SK-N-SH (cell line): ENCODE results near the gene METTL24. TPM values are rescaled to one million over a fixed set of nuclear protein-coding genes. Genes with fewer than 3 reads are reported as not detected.

Experiments
- CTCF ChIA-PET: fragments of 300-600, 350-600 bp; formaldehyde crosslinking; extraction: SDS; loops from one replicate; lab custom pipeline; 2021; lab: Yijun Ruan, JAX
- POLR2A ChIA-PET: fragments of 350-600 bp; sonication (Branson Sonifier 250); formaldehyde crosslinking; extraction: SDS; loops from one replicate; lab custom pipeline; 2020; ENCODE audit warnings: antibody characterized with exemption, inconsistent platforms; lab: Yijun Ruan, JAX
- DNase-seq: peaks from one replicate; pipeline ENCODE4 v3.0.0; 2012
- H2AFZ ChIP-seq: fragments of 200-600 bp; sonication (generic); 2 replicates; pipeline ENCODE4 v1.8.1; 2016; ENCODE audit warnings: antibody characterized with exemption, mild to moderate bottlenecking, low read depth
- H3F3A ChIP-seq: fragments of 200-600 bp; sonication (generic); replicated peaks from 2 replicates; pipeline ENCODE3; 2016; ENCODE audit warnings: antibody characterized with exemption, mild to moderate bottlenecking; ENCODE audit not compliant: insufficient read depth
- H3K27ac ChIP-seq, 2 experiments: fragments of 200-500 bp in 1 of 2; fragments of 200-600 bp in 1 of 2; sonication (Bioruptor generic) in 1 of 2; sonication (generic), shearing (Covaris generic) in 1 of 2; 2 replicates each; pipeline versions ENCODE4 v1.5.1 to v1.6.1; 2014 to 2016; ENCODE audit warnings: low read depth in 2 of 2, inconsistent platforms in 1 of 2, low read length in 1 of 2, mild to moderate bottlenecking in 1 of 2, mixed read lengths in 1 of 2
- H3K27me3 ChIP-seq: fragments of 200-600 bp; sonication (generic), shearing (Covaris generic); 2 replicates; pipeline ENCODE4 v1.6.1; 2016; ENCODE audit warnings: mixed run types; ENCODE audit not compliant: insufficient read depth
- H3K36me3 ChIP-seq, 2 experiments: fragments of 200-500 bp in 1 of 2; fragments of 200-600 bp in 1 of 2; sonication (Bioruptor generic) in 1 of 2; sonication (generic) in 1 of 2; replicated peaks in 1 of 2; 2 replicates each; pipeline versions ENCODE3 to v1.5.1; 2014 to 2016; ENCODE audit warnings: low read length in 1 of 2, mild to moderate bottlenecking in 1 of 2; ENCODE audit not compliant: insufficient read depth in 2 of 2, control insufficient read depth in 1 of 2
- H3K4me1 ChIP-seq, 2 experiments: fragments of 200-500 bp in 1 of 2; fragments of 200-600 bp in 1 of 2; sonication (Bioruptor generic) in 1 of 2; sonication (generic), shearing (Covaris generic) in 1 of 2; 2 replicates each; pipeline versions ENCODE4 v1.5.1 to v1.6.1; 2014 to 2016; ENCODE audit warnings: low read depth in 1 of 2, low read length in 1 of 2, mixed run types in 1 of 2; ENCODE audit not compliant: insufficient read depth in 2 of 2, control insufficient read depth in 1 of 2
- H3K4me2 ChIP-seq: fragments of 200-600 bp; sonication (generic), shearing (Covaris generic); 2 replicates; pipeline ENCODE4 v1.6.1; 2017; ENCODE audit warnings: mixed run types
- H3K4me3 ChIP-seq, 2 experiments: fragments of 200-500 bp in 1 of 2; fragments of 200-600 bp in 1 of 2; sonication (Bioruptor generic) in 1 of 2; sonication (generic), shearing (Covaris generic) in 1 of 2; 2 replicates each; pipeline versions ENCODE4 v1.5.1 to v1.8.1; 2014 to 2016; ENCODE audit warnings: low read depth in 2 of 2, inconsistent platforms in 1 of 2, low read length in 1 of 2, mild to moderate bottlenecking in 1 of 2, mixed read lengths in 1 of 2, moderate library complexity in 1 of 2
- H3K79me2 ChIP-seq: fragments of 200-600 bp; sonication (generic); 2 replicates; pipeline ENCODE4 v1.8.1; 2017; ENCODE audit warnings: mild to moderate bottlenecking; ENCODE audit not compliant: insufficient read depth
- H3K9ac ChIP-seq: fragments of 200-600 bp; sonication (generic); 2 replicates; pipeline ENCODE4 v1.6.1; 2017; ENCODE audit warnings: mixed run types
- H3K9me2 ChIP-seq: fragments of 200-600 bp; sonication (generic); 2 replicates; pipeline ENCODE4 v1.6.1; 2017; ENCODE audit warnings: mixed run types
- H3K9me3 ChIP-seq: fragments of 200-600 bp; sonication (generic); 2 replicates; pipeline ENCODE4 v1.6.1; 2017; ENCODE audit warnings: mixed run types, mild to moderate bottlenecking, moderate library complexity
- H4K20me1 ChIP-seq: fragments of 200-600 bp; sonication (generic); 2 replicates; pipeline ENCODE4 v1.6.1; 2017; ENCODE audit warnings: mild to moderate bottlenecking, mixed run types; ENCODE audit not compliant: insufficient read depth
- CHD2 ChIP-seq: fragments of 150-350 bp; IDR thresholded peaks from 2 replicates; pipeline ENCODE4 v1.6.1; 2018; ENCODE audit warnings: low read length; ENCODE audit not compliant: partially characterized antibody
- CTCF ChIP-seq: fragments of 200-600 bp; sonication (generic); IDR thresholded peaks from 2 replicates; pipeline ENCODE4 v1.6.1; 2017; ENCODE audit warnings: antibody characterized with exemption, mild to moderate bottlenecking, moderate library complexity
- ELF1 ChIP-seq: IDR thresholded peaks from 2 replicates; pipeline ENCODE4 v1.4.0; 2012
- FOSL2 ChIP-seq: IDR thresholded peaks from 2 replicates; pipeline ENCODE4 v1.4.0; 2012; ENCODE audit warnings: low read depth, mild to moderate bottlenecking, moderate library complexity, borderline replicate concordance
- GABPA ChIP-seq: IDR thresholded peaks from 2 replicates; pipeline ENCODE4 v1.4.0; 2012; ENCODE audit warnings: low read depth, mild to moderate bottlenecking
- GATA2 ChIP-seq: sonication (generic); formaldehyde crosslinking; IDR thresholded peaks from 2 replicates; pipeline ENCODE4 v1.5.0; 2020; ENCODE audit warnings: mild to moderate bottlenecking, missing genetic modification reagents
- MEF2A ChIP-seq: IDR thresholded peaks from 2 replicates; pipeline ENCODE4 v1.4.0; 2012; ENCODE audit warnings: low read depth, borderline replicate concordance
- MXI1 ChIP-seq: IDR thresholded peaks from 2 replicates; pipeline ENCODE4 v1.6.1; 2012; ENCODE audit warnings: mild to moderate bottlenecking, low read depth, low read length, improper control_type of control experiment
- RAD21 ChIP-seq: IDR thresholded peaks from 2 replicates; pipeline ENCODE4 v1.6.1; 2012; ENCODE audit warnings: mild to moderate bottlenecking, low read length
- REST ChIP-seq: IDR thresholded peaks from 2 replicates; pipeline ENCODE4 v1.6.1; 2012; ENCODE audit warnings: mild to moderate bottlenecking, low read depth, low read length, moderate library complexity
- SMC3 ChIP-seq: IDR thresholded peaks from 2 replicates; pipeline ENCODE4 v1.6.1; 2012; ENCODE audit warnings: low read depth, low read length, improper control_type of control experiment
- TAF1 ChIP-seq: IDR thresholded peaks from 2 replicates; pipeline ENCODE4 v1.6.1; 2012; ENCODE audit warnings: low read depth, mild to moderate bottlenecking, low read length, moderate library complexity, borderline replicate concordance
- YY1 ChIP-seq: IDR thresholded peaks from 2 replicates; pipeline ENCODE4 v1.4.0; 2012; ENCODE audit warnings: low read depth, mild to moderate bottlenecking
- WGBS: methylation state at CpG from one replicate; pipeline ENCODE4 v1.1.6; 2017; ENCODE audit warnings: low lambda C conversion rate; 5-methylcytosine and 5-hydroxymethylcytosine counted together
- polyA plus RNA-seq, 3 experiments: library from polyadenylated mRNA; depleted of rRNA; stranded (reverse); fragments of >200 nt; gene quantifications; 2 replicates each; pipeline ENCODE4 v1.2.3, GENCODE V29; 2012
- TF ChIP-seq, protein P1 (sequence below): IDR thresholded peaks from 2 replicates; pipeline ENCODE4; 2012
- TF ChIP-seq, protein P2 (sequence below): IDR thresholded peaks from 2 replicates; pipeline ENCODE4 v1.4.0; 2012; ENCODE audit warnings: low read depth, borderline replicate concordance

The METTL24 gene
- polyA plus RNA-seq, 1 of the 3 experiments (the other 2 are of a cell fraction): not detected

- POLR2A ChIA-PET: no interaction called here
Measured at GRCh38 chr6:110341663-110342596, 16.2 kb downstream of the METTL24 start.

DNA sequence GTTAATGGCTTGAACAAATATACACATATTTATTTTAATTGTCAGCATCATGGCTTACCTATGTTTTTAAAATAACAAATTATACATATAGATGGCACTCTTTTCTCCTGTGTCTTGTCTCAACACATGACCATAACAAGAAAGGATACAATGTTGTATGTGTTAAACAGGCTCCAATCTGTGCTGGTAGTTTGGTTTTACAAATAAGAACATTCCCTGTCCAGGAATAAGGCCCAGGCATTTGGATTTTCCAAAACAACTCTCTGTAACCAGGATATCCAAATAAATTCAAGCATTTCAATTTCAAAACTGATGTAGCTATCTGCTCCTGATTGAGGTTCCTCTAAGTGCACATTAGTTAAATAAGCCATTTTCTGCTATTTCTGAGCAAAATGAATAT lies 17.1 kb downstream of the METTL24 start:
- Histone ChIP-seq H3K4me2 (no peak overlapping the region), H3K9ac (no peak overlapping the region), H3K27me3 (no peaks in the 10 kb centered on the region), H2AFZ (no peak overlapping the region), H4K20me1 (no peaks in the 10 kb centered on the region), H3F3A (no peaks in the 10 kb centered on the region), H3K27ac (no peak overlapping the region), H3K4me1 (peaks cover 0 to 8% of the 10 kb centered on the region in 2 experiments; a peak in 2 of 4 replicates), H3K9me2 (no peaks in the 10 kb centered on the region), H3K36me3 (no peaks in the 10 kb centered on the region), H3K79me2 (no peaks in the 10 kb centered on the region), H3K9me3 (no peaks in the 10 kb centered on the region), H3K4me3 (no peak overlapping the region)
- no peak for DNase-seq
- ChIA-PET POLR2A (no interaction called here), CTCF (interaction anchor here (0.8 to 2.9 kb wide), 16 partner anchors 9 to 301 kb away, joined by 3 to 23 read pairs (median 5); partner anchors contain the start of genes CDC40 and WASF1)
- TF ChIP-seq, protein P1, sequence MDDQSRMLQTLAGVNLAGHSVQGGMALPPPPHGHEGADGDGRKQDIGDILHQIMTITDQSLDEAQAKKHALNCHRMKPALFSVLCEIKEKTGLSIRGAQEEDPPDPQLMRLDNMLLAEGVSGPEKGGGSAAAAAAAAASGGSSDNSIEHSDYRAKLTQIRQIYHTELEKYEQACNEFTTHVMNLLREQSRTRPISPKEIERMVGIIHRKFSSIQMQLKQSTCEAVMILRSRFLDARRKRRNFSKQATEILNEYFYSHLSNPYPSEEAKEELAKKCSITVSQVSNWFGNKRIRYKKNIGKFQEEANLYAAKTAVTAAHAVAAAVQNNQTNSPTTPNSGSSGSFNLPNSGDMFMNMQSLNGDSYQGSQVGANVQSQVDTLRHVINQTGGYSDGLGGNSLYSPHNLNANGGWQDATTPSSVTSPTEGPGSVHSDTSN: no peak
- TF ChIP-seq GATA2 (CRISPR knock-in tag) (no peak), ELF1 (no peak), MEF2A (no peak), MXI1 (no peak), FOSL2 (no peak), CHD2 (no peak), GABPA (no peak), YY1 (no peak), REST (no peak)
- TF ChIP-seq, protein P2, sequence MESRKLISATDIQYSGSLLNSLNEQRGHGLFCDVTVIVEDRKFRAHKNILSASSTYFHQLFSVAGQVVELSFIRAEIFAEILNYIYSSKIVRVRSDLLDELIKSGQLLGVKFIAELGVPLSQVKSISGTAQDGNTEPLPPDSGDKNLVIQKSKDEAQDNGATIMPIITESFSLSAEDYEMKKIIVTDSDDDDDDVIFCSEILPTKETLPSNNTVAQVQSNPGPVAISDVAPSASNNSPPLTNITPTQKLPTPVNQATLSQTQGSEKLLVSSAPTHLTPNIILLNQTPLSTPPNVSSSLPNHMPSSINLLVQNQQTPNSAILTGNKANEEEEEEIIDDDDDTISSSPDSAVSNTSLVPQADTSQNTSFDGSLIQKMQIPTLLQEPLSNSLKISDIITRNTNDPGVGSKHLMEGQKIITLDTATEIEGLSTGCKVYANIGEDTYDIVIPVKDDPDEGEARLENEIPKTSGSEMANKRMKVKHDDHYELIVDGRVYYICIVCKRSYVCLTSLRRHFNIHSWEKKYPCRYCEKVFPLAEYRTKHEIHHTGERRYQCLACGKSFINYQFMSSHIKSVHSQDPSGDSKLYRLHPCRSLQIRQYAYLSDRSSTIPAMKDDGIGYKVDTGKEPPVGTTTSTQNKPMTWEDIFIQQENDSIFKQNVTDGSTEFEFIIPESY: no peak

More at GRCh38 chr6:110341663-110342596, 16.2 kb downstream of the METTL24 start:
- Histone ChIP-seq H3F3A (no peaks in the 10 kb centered on the region), H4K20me1 (no peaks in the 10 kb centered on the region)
- peak; percentile 49 for TF ChIP-seq MXI1
- TF ChIP-seq TAF1: no peak
- TF ChIP-seq CTCF: peak; percentile 52
- TF ChIP-seq SMC3: peak; percentile 47
- peak; percentile 71 for TF ChIP-seq RAD21
- TF ChIP-seq MEF2A: no peak
- TF ChIP-seq, all 33 proteins: peak for 4
- Histone ChIP-seq H3K9me3 (no peaks in the 10 kb centered on the region), H3K27me3 (no peaks in the 10 kb centered on the region), H3K4me1 (peaks cover 0 to 8% of the 10 kb centered on the region in 2 experiments; a peak in 2 of 4 replicates), H2AFZ (no peak overlapping the region), H3K4me3 (no peak overlapping the region; a peak in 1 of 4 replicates), H3K9ac (no peak overlapping the region), H3K4me2 (no peak overlapping the region), H3K27ac (no peak overlapping the region; a peak in 1 of 4 replicates), H3K36me3 (no peaks in the 10 kb centered on the region), H3K9me2 (no peaks in the 10 kb centered on the region), H3K79me2 (no peaks in the 10 kb centered on the region)
- DNase-seq: peak; percentile 66
- WGBS: 62% methylated on average over 8 of the region's 10 CpGs
- CTCF ChIA-PET: interaction anchor here (0.6 to 2.9 kb wide), 32 partner anchors 8 to 302 kb away, joined by 3 to 23 read pairs (median 4); partner anchors contain the start of genes CDC40, METTL24 and WASF1
